WERI-Rb-1 (cell line): Measurements from ENCODE around the gene SOBP.

ENCODE experiments used
- DNase-seq: peaks from one replicate; pipeline ENCODE4 v3.0.0-alpha.2; 2020
- H3K27ac ChIP-seq: fragments of 250-450 bp; sonication (Bioruptor Pico); 2 replicates; pipeline ENCODE4 v1.5.1; 2020; ENCODE audit warnings: mild to moderate bottlenecking, moderate library complexity
- H3K27me3 ChIP-seq: fragments of 250-450 bp; sonication (Bioruptor Pico); 2 replicates; pipeline ENCODE4 v1.5.1; 2021; ENCODE audit warnings: mild to moderate bottlenecking, low read depth, moderate library complexity; ENCODE audit not compliant: insufficient read depth, severe bottlenecking
- H3K36me3 ChIP-seq: fragments of 250-450 bp; sonication (Bioruptor Pico); 2 replicates; pipeline ENCODE4 v1.5.1; 2020; ENCODE audit warnings: mild to moderate bottlenecking, moderate library complexity
- H3K4me3 ChIP-seq: 2 replicates; pipeline ENCODE4 v1.5.1; 2011; ENCODE audit warnings: low read depth, mild to moderate bottlenecking, control low read depth, low read length
- H3K9me3 ChIP-seq: fragments of 250-450 bp; sonication (Bioruptor Pico); 2 replicates; pipeline ENCODE4 v1.5.1; 2021; ENCODE audit warnings: mild to moderate bottlenecking, moderate library complexity; ENCODE audit not compliant: severe bottlenecking
- TF ChIP-seq, protein P1 (sequence below): IDR thresholded peaks from 2 replicates; pipeline ENCODE4 v1.5.1; 2011; ENCODE audit warnings: low read depth, mild to moderate bottlenecking, control low read depth, inconsistent platforms, low read length

Gene SOBP

DNA sequence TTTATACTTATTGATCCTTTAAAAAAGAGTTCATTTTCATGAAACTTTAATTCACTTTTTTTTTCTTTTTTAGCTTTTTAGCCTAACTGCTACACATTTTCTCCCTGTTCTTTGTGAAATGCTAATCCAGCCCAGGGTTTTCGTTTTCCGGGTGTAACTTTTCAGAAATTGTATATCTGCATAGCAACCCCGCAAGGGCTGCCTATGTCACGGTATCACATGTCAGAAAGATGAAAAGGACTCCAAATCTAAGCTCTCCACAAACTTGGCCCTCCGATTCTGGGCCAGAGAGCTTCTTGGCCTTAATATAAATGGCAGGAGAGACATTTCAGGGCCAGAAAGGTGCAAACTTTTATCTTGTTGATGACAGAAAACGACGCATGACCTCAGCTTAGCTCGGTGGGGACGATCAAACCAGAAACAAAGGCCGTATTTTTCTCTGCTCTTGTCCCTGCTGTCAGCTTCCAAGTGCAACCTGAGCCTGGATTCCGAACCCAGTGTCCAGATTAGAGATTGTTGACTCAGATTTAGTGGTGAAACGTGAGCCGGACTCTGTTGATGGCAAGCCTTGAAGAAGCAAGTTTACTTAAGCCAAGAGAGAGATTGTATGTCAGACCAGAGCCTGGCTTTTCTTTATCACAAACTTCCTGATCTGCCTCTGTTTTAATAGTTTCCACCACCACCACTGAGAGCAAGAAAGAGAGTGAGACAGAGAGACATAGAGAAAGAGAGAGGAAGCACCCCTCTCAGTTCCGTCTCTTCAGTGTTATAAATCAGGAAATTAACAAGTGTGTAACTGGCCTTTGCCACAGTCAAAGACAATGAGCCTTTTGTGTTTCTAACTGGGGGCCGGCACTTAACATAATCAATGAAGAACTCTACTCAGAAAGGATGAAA, 176.4 kb downstream of the SOBP start:
- Histone ChIP-seq H3K4me3 (no peak overlapping the region), H3K27me3 (no peaks in the 10 kb centered on the region), H3K36me3 (no peaks in the 10 kb centered on the region), H3K9me3 (no peaks in the 10 kb centered on the region), H3K27ac (peak overlapping the region; percentile 54)
- peak; percentile 24 for DNase-seq
- TF ChIP-seq, protein P1, sequence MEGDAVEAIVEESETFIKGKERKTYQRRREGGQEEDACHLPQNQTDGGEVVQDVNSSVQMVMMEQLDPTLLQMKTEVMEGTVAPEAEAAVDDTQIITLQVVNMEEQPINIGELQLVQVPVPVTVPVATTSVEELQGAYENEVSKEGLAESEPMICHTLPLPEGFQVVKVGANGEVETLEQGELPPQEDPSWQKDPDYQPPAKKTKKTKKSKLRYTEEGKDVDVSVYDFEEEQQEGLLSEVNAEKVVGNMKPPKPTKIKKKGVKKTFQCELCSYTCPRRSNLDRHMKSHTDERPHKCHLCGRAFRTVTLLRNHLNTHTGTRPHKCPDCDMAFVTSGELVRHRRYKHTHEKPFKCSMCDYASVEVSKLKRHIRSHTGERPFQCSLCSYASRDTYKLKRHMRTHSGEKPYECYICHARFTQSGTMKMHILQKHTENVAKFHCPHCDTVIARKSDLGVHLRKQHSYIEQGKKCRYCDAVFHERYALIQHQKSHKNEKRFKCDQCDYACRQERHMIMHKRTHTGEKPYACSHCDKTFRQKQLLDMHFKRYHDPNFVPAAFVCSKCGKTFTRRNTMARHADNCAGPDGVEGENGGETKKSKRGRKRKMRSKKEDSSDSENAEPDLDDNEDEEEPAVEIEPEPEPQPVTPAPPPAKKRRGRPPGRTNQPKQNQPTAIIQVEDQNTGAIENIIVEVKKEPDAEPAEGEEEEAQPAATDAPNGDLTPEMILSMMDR = no peak

DNA sequence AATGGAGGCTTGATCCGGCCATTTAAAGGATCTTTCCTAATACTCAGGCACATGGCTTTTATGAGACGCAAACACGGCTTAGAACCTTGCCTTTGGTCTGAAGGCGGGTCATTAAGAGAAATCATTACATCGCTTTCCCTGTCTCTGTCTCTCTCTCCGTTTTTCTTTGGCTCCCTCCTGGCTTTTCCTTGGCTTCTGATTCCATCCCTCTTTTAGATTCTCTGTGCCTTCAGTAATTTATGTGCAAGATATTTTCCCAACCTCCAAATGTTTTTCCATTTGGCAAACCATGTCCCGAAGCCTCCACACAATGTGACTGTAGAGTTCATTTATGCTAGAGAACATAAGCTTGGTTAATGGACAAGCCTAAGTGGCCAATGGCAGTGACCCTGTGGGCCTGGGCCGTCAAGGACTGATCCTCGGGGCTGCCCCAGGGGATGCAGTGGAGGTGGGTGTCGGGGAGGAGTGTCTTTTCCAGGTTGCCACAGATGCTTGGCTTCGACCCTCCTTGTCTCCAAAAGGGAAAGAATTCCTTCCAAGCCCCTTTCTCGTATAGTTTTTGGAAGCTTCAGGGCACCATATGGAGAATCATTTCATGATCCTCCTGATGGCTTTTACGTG, 177.2 kb downstream of the SOBP start:
- no peak overlapping the region for H3K4me3 ChIP-seq
- TF ChIP-seq, protein P1 = no peak
- peak overlapping the region; percentile 54 for H3K27ac ChIP-seq
- no peaks in the 10 kb centered on the region for H3K9me3 ChIP-seq
- no peak for DNase-seq
- no peaks in the 10 kb centered on the region for H3K36me3 ChIP-seq
- H3K27me3 ChIP-seq = no peaks in the 10 kb centered on the region

DNA sequence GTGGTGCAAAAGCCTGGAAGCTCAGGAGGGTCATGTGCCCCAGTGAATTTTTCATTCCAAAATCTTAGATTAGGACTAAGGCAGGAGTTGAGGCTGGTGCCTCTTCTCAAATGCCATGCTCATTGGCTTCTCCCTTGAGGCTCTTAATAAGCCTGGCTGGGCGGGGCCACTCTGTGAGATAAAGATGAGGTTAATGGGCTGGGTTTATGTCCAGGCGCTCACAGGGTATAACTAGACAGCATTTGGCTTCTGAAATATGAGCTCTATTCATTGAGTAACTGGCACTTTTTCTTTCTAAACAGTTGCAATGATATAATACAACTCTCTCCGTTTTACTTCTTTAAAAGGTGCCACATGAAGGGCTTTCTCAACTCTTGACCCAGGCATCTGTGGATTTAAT, 177.9 kb downstream of the SOBP start:
- H3K27ac ChIP-seq = no peak overlapping the region
- H3K9me3 ChIP-seq = no peaks in the 10 kb centered on the region
- DNase-seq = no peak
- H3K36me3 ChIP-seq = no peaks in the 10 kb centered on the region
- TF ChIP-seq, protein P1 = no peak
- H3K4me3 ChIP-seq = no peak overlapping the region
- H3K27me3 ChIP-seq = no peaks in the 10 kb centered on the region

DNA sequence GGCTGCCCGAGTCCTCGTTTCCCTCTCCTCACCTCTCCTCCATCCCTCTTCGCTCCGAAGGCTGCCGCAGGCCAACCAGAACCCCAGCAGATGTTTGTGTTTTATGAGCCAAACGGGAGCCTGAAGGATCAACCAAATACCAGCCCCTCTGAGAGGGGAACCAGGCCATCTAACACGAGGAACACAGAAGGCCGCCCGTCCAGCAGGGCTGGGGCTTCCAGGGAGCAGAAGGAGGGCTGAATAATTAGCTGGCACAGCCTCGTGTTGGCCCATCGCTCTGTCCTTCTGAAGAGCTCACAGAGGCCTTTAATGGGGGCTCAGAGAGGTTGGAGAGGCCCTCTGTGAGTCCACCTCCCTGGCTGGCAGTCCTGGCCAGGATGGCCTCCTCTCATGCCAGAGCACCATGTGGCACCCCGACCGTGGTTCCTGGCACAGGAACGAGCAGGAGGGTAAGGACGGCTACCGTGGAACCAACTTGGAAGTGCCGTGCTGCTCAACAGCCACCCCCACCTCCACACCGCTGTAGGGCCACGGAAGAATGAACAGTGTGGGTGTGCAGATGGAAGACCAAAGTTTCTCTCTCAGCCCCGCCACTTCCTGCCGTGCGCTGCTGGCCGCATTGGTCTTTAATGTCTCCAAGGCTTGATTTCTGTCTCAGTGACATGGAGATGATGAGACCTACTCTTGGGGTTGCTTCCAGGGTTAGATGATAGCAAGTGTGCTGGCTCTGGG, 179.0 kb downstream of the SOBP start:
- H3K27me3 ChIP-seq = no peaks in the 10 kb centered on the region
- TF ChIP-seq, protein P1 = no peak
- H3K36me3 ChIP-seq = no peaks in the 10 kb centered on the region
- H3K9me3 ChIP-seq = no peaks in the 10 kb centered on the region
- no peak overlapping the region for H3K27ac ChIP-seq
- H3K4me3 ChIP-seq = no peak overlapping the region
- no peak for DNase-seq

DNA sequence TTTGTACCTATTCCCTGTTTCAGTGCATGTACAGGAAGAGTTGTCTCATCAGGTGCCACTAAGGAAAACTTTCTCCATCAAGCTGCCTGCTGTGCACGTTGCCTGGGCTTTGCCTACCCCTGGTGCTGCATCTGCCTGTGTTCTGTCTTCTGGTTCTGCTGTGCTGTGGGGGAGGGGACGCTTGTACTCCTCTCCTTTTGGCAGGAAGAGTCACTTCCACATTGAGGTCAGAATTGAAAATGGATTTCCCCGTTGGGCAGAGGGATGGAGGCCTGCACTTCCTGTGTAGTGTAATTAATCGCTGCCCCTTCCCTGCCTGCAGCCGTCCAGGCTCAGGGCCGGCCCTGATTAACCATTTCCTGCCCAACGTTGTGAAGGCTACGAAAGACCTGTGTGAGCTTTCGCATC, 180.9 kb downstream of the SOBP start:
- no peaks in the 10 kb centered on the region for H3K27me3 ChIP-seq
- H3K27ac ChIP-seq = no peak overlapping the region
- DNase-seq = no peak
- no peak overlapping the region for H3K4me3 ChIP-seq
- TF ChIP-seq, protein P1 = no peak
- no peaks in the 10 kb centered on the region for H3K9me3 ChIP-seq
- no peaks in the 10 kb centered on the region for H3K36me3 ChIP-seq
